K562 (cell line): ENCODE data around the gene GAB2. TPM values are rescaled to one million over a fixed set of nuclear protein-coding genes. Genes with fewer than 3 reads are reported as not detected.

Source experiments
- ATAC-seq: fragments of 200-7000 bp; cut with Tn5 transposase; 3 replicates; pipeline ENCODE4 v1.9.1; 2020; ENCODE audit warnings: moderate library complexity
- BruUV-seq: library from RNA; stranded (reverse); fragments of 400-500 nt; replicated peaks from 2 replicates; lab custom pipeline; 2021; lab: Mats Ljungman, UMichigan
- CTCF ChIA-PET: fragments of 300-600 bp; formaldehyde crosslinking; extraction: SDS; loops from one replicate; lab custom pipeline; 2021; ENCODE audit warnings: low intra/inter-chr PET ratio; lab: Yijun Ruan, JAX
- POLR2A ChIA-PET: fragments of 300-600, 350-650 bp; sonication (Branson Sonifier 250); formaldehyde crosslinking; extraction: SDS; loops from one replicate; lab custom pipeline; 2021; ENCODE audit warnings: antibody characterized with exemption, inconsistent platforms; lab: Yijun Ruan, JAX
- DNase-seq, 4 experiments: peaks; one replicate each; pipeline versions ENCODE4 v3.0.0 to v3.0.0-alpha.2; 2011 to 2018; ENCODE audit warnings: low spot score in 3 of 4, mixed read lengths in 3 of 4; ENCODE audit errors: extremely low read depth in 1 of 4
- FAIRE-seq: peaks from 2 replicates; lab custom pipeline; 2011; peaks lifted over from hg19 to GRCh38; lab: Jason Lieb, UNC
- H2AFZ ChIP-seq: 2 replicates; pipeline ENCODE4 v1.6.0; 2011; ENCODE audit warnings: low read depth, low read length, control low read depth, inconsistent platforms
- H3K27ac ChIP-seq: fragments of 200-600 bp; 3 replicates; pipeline ENCODE4 v1.8.0; 2011; ENCODE audit warnings: low read depth, mild to moderate bottlenecking, control low read depth, inconsistent platforms, low read length, moderate library complexity, mixed read lengths; ENCODE audit errors: extremely low read depth
- H3K27me3 ChIP-seq, 2 experiments: fragments of 300-600 bp in 1 of 2; 2 replicates in 1 of 2; 3 replicates in 1 of 2; pipeline versions ENCODE4 v1.6.0 to v1.8.0; 2011; ENCODE audit warnings: inconsistent platforms in 2 of 2, low read length in 2 of 2, mild to moderate bottlenecking in 1 of 2, mixed read lengths in 1 of 2, moderate library complexity in 1 of 2; ENCODE audit not compliant: control insufficient read depth in 2 of 2, insufficient read depth in 2 of 2
- H3K36me3 ChIP-seq: fragments of 300-600 bp; 3 replicates; pipeline ENCODE4 v1.8.0; 2011; ENCODE audit warnings: mild to moderate bottlenecking, low read length, inconsistent platforms; ENCODE audit not compliant: control insufficient read depth, insufficient read depth
- H3K4me1 ChIP-seq, 2 experiments: fragments of 200-600 bp in 1 of 2; replicated peaks in 1 of 2; 2 replicates in 1 of 2; 3 replicates in 1 of 2; pipeline versions ENCODE4 v1.5.1 to v1.8.0; 2011; ENCODE audit warnings: inconsistent platforms in 2 of 2, low read length in 2 of 2, mild to moderate bottlenecking in 1 of 2, mixed read lengths in 1 of 2, moderate library complexity in 1 of 2; ENCODE audit not compliant: control insufficient read depth in 2 of 2, insufficient read depth in 2 of 2
- H3K4me2 ChIP-seq: 2 replicates; pipeline ENCODE4 v1.6.1; 2011; ENCODE audit warnings: low read length, control low read depth, inconsistent platforms, mixed read lengths; ENCODE audit not compliant: insufficient read depth
- H3K4me3 ChIP-seq: fragments of 200-600 bp; sonication (generic), shearing (Covaris generic); 2 replicates; pipeline ENCODE4 v1.5.1; 2016; ENCODE audit warnings: control low read depth, inconsistent platforms
- H3K79me2 ChIP-seq: fragments of 200-600 bp; 3 replicates; pipeline ENCODE4 v1.8.0; 2011; ENCODE audit warnings: low read length, inconsistent platforms; ENCODE audit not compliant: control insufficient read depth, insufficient read depth
- H3K9ac ChIP-seq, 2 experiments: 2 replicates each; pipeline versions ENCODE4 v1.6.0 to v1.6.1; 2011; ENCODE audit warnings: low read depth in 2 of 2, low read length in 2 of 2, control low read depth in 1 of 2, inconsistent platforms in 1 of 2, mild to moderate bottlenecking in 1 of 2, mixed read lengths in 1 of 2; ENCODE audit not compliant: insufficient read depth in 1 of 2
- H3K9me1 ChIP-seq: one replicate; pipeline ENCODE4 v1.6.0; 2011; ENCODE audit warnings: inconsistent platforms, mild to moderate bottlenecking, low read length, moderate library complexity; ENCODE audit not compliant: control insufficient read depth, insufficient read depth
- H3K9me3 ChIP-seq: replicated peaks from 2 replicates; pipeline ENCODE4 v1.5.1; 2011; ENCODE audit warnings: low read depth, low read length, inconsistent platforms; ENCODE audit not compliant: control insufficient read depth, insufficient read depth
- H4K20me1 ChIP-seq: replicated peaks from 2 replicates; pipeline ENCODE4 v1.6.1; 2011; ENCODE audit warnings: low read length, inconsistent platforms, mixed read lengths; ENCODE audit not compliant: control insufficient read depth, insufficient read depth
- BRCA1 ChIP-seq, 2 experiments: fragments of 450-650 bp in 1 of 2; sonication (generic) in 1 of 2; formaldehyde crosslinking in 1 of 2; IDR thresholded peaks; 2 replicates each; pipeline versions ENCODE4 v1.5.0 to v1.6.1; 2017 to 2020; ENCODE audit warnings: mild to moderate bottlenecking in 1 of 2, missing genetic modification reagents in 1 of 2
- FOXK1 ChIP-seq: sonication (generic); formaldehyde crosslinking; IDR thresholded peaks from 2 replicates; pipeline ENCODE4 v1.8.0; 2022; ENCODE audit warnings: missing genetic modification reagents, mild to moderate bottlenecking, borderline replicate concordance
- KLF1 ChIP-seq: fragments of 450-650 bp; IDR thresholded peaks from 2 replicates; pipeline ENCODE4 v1.6.1; 2016; ENCODE audit warnings: missing genetic modification characterization, missing compliant biosample characterization
- NFYB ChIP-seq: IDR thresholded peaks from 2 replicates; pipeline ENCODE4 v1.6.1; 2011; ENCODE audit warnings: mild to moderate bottlenecking, moderate library complexity; ENCODE audit not compliant: insufficient read length; ENCODE audit errors: extremely low read depth
- NR2C1 ChIP-seq, 2 experiments: fragments of 450-650 bp; IDR thresholded peaks; 2 replicates each; pipeline ENCODE4 v1.6.1; 2017; ENCODE audit warnings: mild to moderate bottlenecking in 2 of 2, antibody characterized with exemption in 1 of 2, inconsistent platforms in 1 of 2, missing compliant biosample characterization in 1 of 2, missing genetic modification characterization in 1 of 2
- NR3C1 ChIP-seq: sonication (generic); formaldehyde crosslinking; IDR thresholded peaks from 2 replicates; pipeline ENCODE4 v1.8.1; 2022; ENCODE audit warnings: missing genetic modification reagents
- PURB ChIP-seq: sonication (generic); formaldehyde crosslinking; IDR thresholded peaks from 2 replicates; pipeline ENCODE4 v1.9.0; 2021; ENCODE audit warnings: low read depth, mild to moderate bottlenecking, missing genetic modification reagents
- SETDB1 ChIP-seq: IDR thresholded peaks from one replicate; pipeline ENCODE4 v1.6.1; 2012; ENCODE audit warnings: low read length, control low read depth, inconsistent platforms
- SIN3A ChIP-seq, 2 experiments: fragments of 150-350 bp in 1 of 2; IDR thresholded peaks; 2 replicates each; pipeline ENCODE4 v1.6.1; 2011 to 2016; ENCODE audit warnings: borderline replicate concordance in 2 of 2, low read depth in 2 of 2, low read length in 2 of 2, mild to moderate bottlenecking in 2 of 2, moderate library complexity in 2 of 2; ENCODE audit not compliant: control insufficient read depth in 1 of 2
- SMARCA4 ChIP-seq: fragments of 450-650 bp; IDR thresholded peaks from 2 replicates; pipeline ENCODE4 v1.6.1; 2016
- ZNF165 ChIP-seq: fragments of 250-450 bp; sonication (Bioruptor Pico); IDR thresholded peaks from 2 replicates; pipeline ENCODE4 v1.4.0; 2020; ENCODE audit warnings: borderline replicate concordance
- ZNF232 ChIP-seq: sonication (generic); formaldehyde crosslinking; IDR thresholded peaks from 2 replicates; pipeline ENCODE4 v1.8.0; 2022; ENCODE audit warnings: mild to moderate bottlenecking, missing genetic modification reagents
- WGBS: fragments of 100-300 bp; shearing (Covaris generic); methylation state at CpG from one replicate; pipeline ENCODE4 v1.1.6; 2016; ENCODE audit warnings: low coverage, mixed read lengths; ENCODE audit not compliant: insufficient coverage; ENCODE audit errors: missing lambda C conversion rate; 5-methylcytosine and 5-hydroxymethylcytosine counted together
- in situ Hi-C: fragments of 300-500 bp; cut with MboI; formaldehyde crosslinking; loops from 4 replicates; pipeline ENCODE4 v1.15.0; 2018; ENCODE audit warnings: inconsistent platforms, mixed read lengths
- intact Hi-C: fragments of 100-400 bp; cut with micrococcal nuclease; formaldehyde crosslinking; loops from 2 replicates; pipeline ENCODE4 v1.14.2; 2022
- polyA plus RNA-seq, 8 experiments: library from polyadenylated mRNA; depleted of rRNA in 4 of 8; stranded (reverse) in 5 of 8; unstranded in 3 of 8; fragments of >200 nt; fragmentation: Nextera tagmentation in 2 of 8; fragmentation: Illumina TruSeq in 1 of 8; extraction: Ambion mirVana in 2 of 8; extraction: Trizol in 1 of 8; gene quantifications; 2 replicates each; pipeline versions ENCODE4 v1.2.1 to v1.2.3, GENCODE V29; 2011 to 2014; ENCODE audit warnings: inconsistent platforms in 1 of 8, missing spikeins in 1 of 8
- total RNA-seq, 7 experiments: library from RNA; depleted of rRNA in 6 of 7; stranded (reverse); fragments of >200 nt in 6 of 7; fragmentation: Illumina TruSeq in 2 of 7; extraction: Trizol in 2 of 7; gene quantifications; 2 replicates each; pipeline versions ENCODE4 v1.2.1 to v1.2.3, GENCODE V29; 2011 to 2021; ENCODE audit warnings: low replicate concordance in 1 of 7
- TF ChIP-seq, protein P1 (sequence below), 2 experiments: fragments of 450-650 bp; IDR thresholded peaks; 2 replicates each; pipeline ENCODE4 v1.6.1; 2018; ENCODE audit warnings: mild to moderate bottlenecking in 2 of 2, low read depth in 1 of 2; ENCODE audit not compliant: partially characterized antibody in 2 of 2
- TF ChIP-seq, protein P2 (sequence below): fragments of 450-650 bp; IDR thresholded peaks from 2 replicates; pipeline ENCODE4 v1.6.1; 2016; ENCODE audit warnings: antibody characterized with exemption
- TF ChIP-seq, protein P3 (sequence below): fragments of 250-450 bp; sonication (Bioruptor Pico); IDR thresholded peaks from 2 replicates; pipeline ENCODE4 v1.9.0; 2021; ENCODE audit warnings: mild to moderate bottlenecking

The GAB2 gene
- total and polyA plus RNA-seq, 9 of the 15 experiments (the other 6 are each of a cell fraction or from before 2014, with no cell fraction given): 2.3 to 35.2 (median 16.1) TPM

DNA sequence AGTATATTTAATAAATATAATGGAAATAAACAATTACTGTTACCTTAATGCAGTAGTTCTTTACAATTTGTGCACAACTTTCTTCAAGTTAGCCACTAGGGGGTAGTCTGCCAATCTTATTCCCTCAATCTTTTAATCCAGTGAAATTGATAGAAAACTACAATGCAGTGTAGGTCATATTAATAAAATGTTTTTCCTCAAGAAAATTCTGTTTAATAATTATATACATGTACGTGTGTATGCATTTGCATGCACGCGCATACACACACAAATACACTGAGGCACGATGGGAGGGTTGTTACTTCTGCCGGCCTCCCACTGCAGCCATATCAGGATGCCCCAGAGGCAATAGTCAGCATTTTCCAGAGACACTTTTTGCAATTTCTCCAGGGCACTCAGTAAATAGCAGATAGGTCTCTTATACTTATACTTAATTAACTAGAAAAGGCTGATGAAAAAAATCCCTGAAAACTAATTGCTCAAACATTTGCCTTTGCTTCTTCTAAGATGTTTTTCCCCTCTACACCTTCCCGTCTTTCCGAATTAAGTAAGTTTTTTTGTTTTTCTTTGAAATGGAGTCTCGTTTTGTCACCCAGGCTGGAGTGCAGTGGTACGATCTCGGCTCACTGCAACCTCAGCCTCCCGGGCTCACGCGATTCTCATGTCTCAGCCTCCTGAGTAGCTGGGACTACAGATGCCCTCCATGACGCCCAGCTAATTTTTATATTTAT is 3.1 kb downstream of the GAB2 start:
- no peaks in the 10 kb centered on the region for H3K9me1 ChIP-seq
- peak overlapping the region; percentile 89 for H3K27ac ChIP-seq
- ATAC-seq (peak; percentile 20), DNase-seq (peak in 3 of 4 experiments; percentile 27 to 65 (median 60)), FAIRE-seq (no peak)
- H3K9ac ChIP-seq: peak overlapping the region; percentile 79 to 83; a peak in 3 of 4 replicates
- H3K79me2 ChIP-seq: peaks cover 79% of the 10 kb centered on the region
- ChIA-PET CTCF (no interaction called here), POLR2A (interaction anchor here (0.8 to 1.9 kb wide), 3 partner anchors 8 to 420 kb away, joined by 3 to 7 read pairs (median 3); partner anchors contain the start of gene INTS4)
- no TSS peak for BruUV-seq
- in situ Hi-C loops (no loop called here), intact Hi-C loops (loop anchor here (2.0 to 5.0 kb wide), 2 partner anchors 64 to 272 kb away; no protein-coding TSS in a partner anchor)
- no peaks in the 10 kb centered on the region for H3K9me3 ChIP-seq
- WGBS: 5% methylated on average over 14 of the region's 14 CpGs
- peak overlapping the region; percentile 4; the same call in 1 of the 2 replicates for H3K4me3 ChIP-seq
- no peaks in the 10 kb centered on the region for H3K27me3 ChIP-seq
- peaks cover 3% of the 10 kb centered on the region; the same call in 1 of the 3 replicates for H3K36me3 ChIP-seq
- H3K4me1 ChIP-seq: peaks cover 19 to 40% of the 10 kb centered on the region in 2 experiments
- H2AFZ ChIP-seq: peak overlapping the region; percentile 62
- no peaks in the 10 kb centered on the region for H4K20me1 ChIP-seq
- peak overlapping the region; percentile 61 for H3K4me2 ChIP-seq
- TF ChIP-seq, protein P1, sequence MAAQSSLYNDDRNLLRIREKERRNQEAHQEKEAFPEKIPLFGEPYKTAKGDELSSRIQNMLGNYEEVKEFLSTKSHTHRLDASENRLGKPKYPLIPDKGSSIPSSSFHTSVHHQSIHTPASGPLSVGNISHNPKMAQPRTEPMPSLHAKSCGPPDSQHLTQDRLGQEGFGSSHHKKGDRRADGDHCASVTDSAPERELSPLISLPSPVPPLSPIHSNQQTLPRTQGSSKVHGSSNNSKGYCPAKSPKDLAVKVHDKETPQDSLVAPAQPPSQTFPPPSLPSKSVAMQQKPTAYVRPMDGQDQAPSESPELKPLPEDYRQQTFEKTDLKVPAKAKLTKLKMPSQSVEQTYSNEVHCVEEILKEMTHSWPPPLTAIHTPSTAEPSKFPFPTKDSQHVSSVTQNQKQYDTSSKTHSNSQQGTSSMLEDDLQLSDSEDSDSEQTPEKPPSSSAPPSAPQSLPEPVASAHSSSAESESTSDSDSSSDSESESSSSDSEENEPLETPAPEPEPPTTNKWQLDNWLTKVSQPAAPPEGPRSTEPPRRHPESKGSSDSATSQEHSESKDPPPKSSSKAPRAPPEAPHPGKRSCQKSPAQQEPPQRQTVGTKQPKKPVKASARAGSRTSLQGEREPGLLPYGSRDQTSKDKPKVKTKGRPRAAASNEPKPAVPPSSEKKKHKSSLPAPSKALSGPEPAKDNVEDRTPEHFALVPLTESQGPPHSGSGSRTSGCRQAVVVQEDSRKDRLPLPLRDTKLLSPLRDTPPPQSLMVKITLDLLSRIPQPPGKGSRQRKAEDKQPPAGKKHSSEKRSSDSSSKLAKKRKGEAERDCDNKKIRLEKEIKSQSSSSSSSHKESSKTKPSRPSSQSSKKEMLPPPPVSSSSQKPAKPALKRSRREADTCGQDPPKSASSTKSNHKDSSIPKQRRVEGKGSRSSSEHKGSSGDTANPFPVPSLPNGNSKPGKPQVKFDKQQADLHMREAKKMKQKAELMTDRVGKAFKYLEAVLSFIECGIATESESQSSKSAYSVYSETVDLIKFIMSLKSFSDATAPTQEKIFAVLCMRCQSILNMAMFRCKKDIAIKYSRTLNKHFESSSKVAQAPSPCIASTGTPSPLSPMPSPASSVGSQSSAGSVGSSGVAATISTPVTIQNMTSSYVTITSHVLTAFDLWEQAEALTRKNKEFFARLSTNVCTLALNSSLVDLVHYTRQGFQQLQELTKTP (IDR thresholded peaks at IDR 0.05; ENCODE audit: low read depth in 1 of 2, partially characterized antibody in 2 of 2): peak in 1 of 2 experiments; percentile 21
- TF ChIP-seq SIN3A (IDR thresholded peaks at IDR 0.05; ENCODE audit: borderline replicate concordance in 2 of 2, control insufficient read depth in 1 of 2, low read depth in 2 of 2, low read length in 2 of 2) (no peak), KLF1 (tag) (no peak), NR3C1 (CRISPR knock-in tag) (no peak), NR2C1 (IDR thresholded peaks at IDR 0.05) (no peak), NR2C1 (tag; IDR thresholded peaks at IDR 0.05) (no peak), SMARCA4 (peak; percentile 58), ZNF165 (CRISPR knock-in tag) (no peak), NFYB (no peak), ZNF232 (CRISPR knock-in tag) (no peak), BRCA1 (IDR thresholded peaks at IDR 0.05) (no peak), BRCA1 (CRISPR knock-in tag; IDR thresholded peaks at IDR 0.05) (no peak), FOXK1 (CRISPR knock-in tag) (no peak), SETDB1 (no peak), PURB (CRISPR knock-in tag) (no peak)
- TF ChIP-seq, protein P2, sequence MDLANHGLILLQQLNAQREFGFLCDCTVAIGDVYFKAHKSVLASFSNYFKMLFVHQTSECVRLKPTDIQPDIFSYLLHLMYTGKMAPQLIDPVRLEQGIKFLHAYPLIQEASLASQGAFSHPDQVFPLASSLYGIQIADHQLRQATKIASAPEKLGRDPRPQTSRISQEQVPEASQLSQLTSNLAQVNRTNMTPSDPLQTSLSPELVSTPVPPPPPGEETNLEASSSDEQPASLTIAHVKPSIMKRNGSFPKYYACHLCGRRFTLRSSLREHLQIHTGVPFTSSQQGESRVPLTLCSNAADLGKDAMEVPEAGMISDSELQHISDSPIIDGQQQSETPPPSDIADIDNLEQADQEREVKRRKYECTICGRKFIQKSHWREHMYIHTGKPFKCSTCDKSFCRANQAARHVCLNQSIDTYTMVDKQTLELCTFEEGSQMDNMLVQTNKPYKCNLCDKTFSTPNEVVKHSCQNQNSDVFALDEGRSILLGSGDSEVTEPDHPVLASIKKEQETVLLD: no peak
- TF ChIP-seq, protein P3, sequence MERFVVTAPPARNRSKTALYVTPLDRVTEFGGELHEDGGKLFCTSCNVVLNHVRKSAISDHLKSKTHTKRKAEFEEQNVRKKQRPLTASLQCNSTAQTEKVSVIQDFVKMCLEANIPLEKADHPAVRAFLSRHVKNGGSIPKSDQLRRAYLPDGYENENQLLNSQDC: no peak
